Colonic mucosa (tissue), 4 donors: ENCODE measurements around the gene RASL10B. TPM values are rescaled to one million over a fixed set of nuclear protein-coding genes. Genes with fewer than 3 reads are reported as not detected.

Experiments used
- DNase-seq: peaks from one replicate; pipeline ENCODE4 v3.0.0-alpha.2; 2020
- H3K27ac ChIP-seq: fragments of 200-600 bp; one replicate; pipeline ENCODE4 v1.8.0; 2021
- H3K27me3 ChIP-seq: fragments of 200-600 bp; one replicate; pipeline ENCODE4 v1.8.0; 2021
- H3K36me3 ChIP-seq: fragments of 200-600 bp; one replicate; pipeline ENCODE4 v1.8.0; 2021
- H3K4me1 ChIP-seq: fragments of 200-600 bp; one replicate; pipeline ENCODE4 v1.8.0; 2021; ENCODE audit warnings: mild to moderate bottlenecking
- H3K4me3 ChIP-seq: fragments of 200-600 bp; one replicate; pipeline ENCODE4 v1.8.0; 2021
- H3K9ac ChIP-seq, 2 donors: one replicate each; pipeline ENCODE4 v1.7.0; 2013; ENCODE audit warnings: control low read depth in 2 of 2, low read depth in 2 of 2, low read length in 2 of 2
- H3K9me3 ChIP-seq: fragments of 200-600 bp; one replicate; pipeline ENCODE4 v1.8.0; 2021
- intact Hi-C: fragments of 100-400 bp; cut with DNase I; formaldehyde crosslinking; loops from one replicate; pipeline ENCODE4 v1.14.1; 2022
- total RNA-seq, 2 donors: library from RNA; stranded (reverse); fragmentation: NEBNext Ultra II Directional in 1 of 2; extraction: Animal tissue kit (Norgen Biotek cat#: 25700) in 1 of 2; gene quantifications; one replicate each; pipeline ENCODE4 v1.2.1, GENCODE V29; 2021
- TF ChIP-seq, protein P1 (sequence below): fragments of 200-600 bp; IDR thresholded peaks from one replicate; pipeline ENCODE4 v1.8.0; 2022; ENCODE audit warnings: antibody characterized with exemption, mild to moderate bottlenecking
- donor health status: healthy.
- donor health status: DM: no; HTN: no; CAD: no.
- donor health status: DM: no; HTN: no; CAD: no.

RASL10B gene
- total RNA-seq, 2 donors from 2014 or later: 0.07 to 0.21 TPM

DNA sequence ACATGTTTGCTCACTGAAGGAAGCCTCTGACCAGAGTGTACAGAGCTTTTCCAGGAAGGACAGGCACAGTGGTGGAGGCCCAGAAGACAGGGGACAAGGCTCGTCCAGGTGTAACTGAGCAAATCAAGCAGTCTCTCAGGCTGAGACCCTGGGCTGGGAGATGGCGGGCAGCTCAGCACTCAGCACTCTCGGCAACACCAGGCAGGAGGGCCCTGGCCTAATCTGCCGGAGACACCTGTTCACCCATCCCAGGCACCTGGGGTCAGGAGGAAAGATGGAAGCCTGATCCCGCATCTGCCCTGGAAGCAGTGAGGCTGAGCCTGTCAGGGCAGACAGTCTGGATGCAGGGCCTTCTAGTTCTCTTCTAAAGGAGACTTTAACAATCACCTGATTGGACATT is 4.8 kb downstream of the RASL10B start:
- H3K9me3 ChIP-seq: no peaks in the 10 kb centered on the region
- TF ChIP-seq, protein P1, sequence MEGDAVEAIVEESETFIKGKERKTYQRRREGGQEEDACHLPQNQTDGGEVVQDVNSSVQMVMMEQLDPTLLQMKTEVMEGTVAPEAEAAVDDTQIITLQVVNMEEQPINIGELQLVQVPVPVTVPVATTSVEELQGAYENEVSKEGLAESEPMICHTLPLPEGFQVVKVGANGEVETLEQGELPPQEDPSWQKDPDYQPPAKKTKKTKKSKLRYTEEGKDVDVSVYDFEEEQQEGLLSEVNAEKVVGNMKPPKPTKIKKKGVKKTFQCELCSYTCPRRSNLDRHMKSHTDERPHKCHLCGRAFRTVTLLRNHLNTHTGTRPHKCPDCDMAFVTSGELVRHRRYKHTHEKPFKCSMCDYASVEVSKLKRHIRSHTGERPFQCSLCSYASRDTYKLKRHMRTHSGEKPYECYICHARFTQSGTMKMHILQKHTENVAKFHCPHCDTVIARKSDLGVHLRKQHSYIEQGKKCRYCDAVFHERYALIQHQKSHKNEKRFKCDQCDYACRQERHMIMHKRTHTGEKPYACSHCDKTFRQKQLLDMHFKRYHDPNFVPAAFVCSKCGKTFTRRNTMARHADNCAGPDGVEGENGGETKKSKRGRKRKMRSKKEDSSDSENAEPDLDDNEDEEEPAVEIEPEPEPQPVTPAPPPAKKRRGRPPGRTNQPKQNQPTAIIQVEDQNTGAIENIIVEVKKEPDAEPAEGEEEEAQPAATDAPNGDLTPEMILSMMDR: no peak
- H3K27ac ChIP-seq: no peak overlapping the region
- DNase-seq: no peak
- peaks cover 1% of the 10 kb centered on the region for H3K4me1 ChIP-seq
- no peak overlapping the region for H3K9ac ChIP-seq
- no peak overlapping the region for H3K4me3 ChIP-seq
- H3K36me3 ChIP-seq: no peaks in the 10 kb centered on the region
- peaks cover 12% of the 10 kb centered on the region for H3K27me3 ChIP-seq
- intact Hi-C loops: no loop called here

DNA sequence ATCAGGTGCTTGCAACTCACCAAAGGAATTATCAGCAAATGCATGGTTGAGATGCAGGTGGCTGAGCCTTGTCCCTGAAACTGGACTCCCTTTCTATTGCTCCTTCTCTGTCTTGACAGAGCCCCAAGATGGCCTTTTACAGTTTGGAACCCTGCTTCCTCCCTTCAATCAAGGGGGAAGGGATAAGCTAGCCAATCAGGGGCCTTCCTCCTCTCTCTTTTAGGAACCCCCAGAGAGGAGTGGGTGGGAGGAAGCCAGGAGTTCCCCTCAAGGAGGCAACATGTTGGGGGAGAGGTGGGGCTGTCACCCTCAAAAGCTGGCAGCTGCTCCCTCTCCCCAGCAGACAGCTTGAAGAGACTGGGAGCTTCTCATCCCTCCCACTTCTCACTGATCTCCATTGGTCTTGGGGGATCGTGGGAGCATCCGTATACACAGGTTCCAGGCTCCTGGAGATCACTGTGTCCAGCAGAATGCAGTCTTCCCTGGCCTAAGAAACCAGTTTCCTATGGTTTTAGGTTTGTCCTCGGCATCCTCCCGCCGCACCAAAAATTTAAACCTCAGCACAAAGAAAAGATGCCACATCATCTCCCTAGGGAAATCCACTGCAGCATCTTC is 7.2 kb downstream of the RASL10B start:
- Histone ChIP-seq H3K36me3 (no peaks in the 10 kb centered on the region), H3K27ac (no peak overlapping the region), H3K4me1 (peaks cover 3% of the 10 kb centered on the region), H3K9me3 (no peaks in the 10 kb centered on the region), H3K9ac (no peak overlapping the region), H3K4me3 (no peak overlapping the region), H3K27me3 (peaks cover 18% of the 10 kb centered on the region)
- no peak for DNase-seq
- TF ChIP-seq, protein P1: no peak
- intact Hi-C loops: no loop called here

DNA sequence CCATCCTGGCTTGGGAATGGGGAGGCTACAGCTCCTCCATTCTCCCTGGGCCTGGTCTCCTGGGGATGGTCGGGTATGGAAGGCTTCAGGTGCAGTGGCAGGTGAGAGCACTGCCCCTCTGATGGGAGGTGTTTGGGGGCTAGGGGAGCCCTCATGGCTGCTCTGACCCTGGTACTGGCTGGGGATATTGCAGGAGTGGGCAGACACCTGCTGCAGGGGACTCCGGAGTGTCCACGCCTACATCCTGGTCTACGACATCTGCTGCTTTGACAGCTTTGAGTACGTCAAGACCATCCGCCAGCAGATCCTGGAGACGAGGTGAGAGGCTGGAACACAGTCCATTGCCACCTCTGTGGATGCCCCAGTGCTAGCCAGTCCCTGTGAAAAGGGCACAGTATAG is 8.8 kb downstream of the RASL10B start:
- Histone ChIP-seq H3K9ac (no peak overlapping the region), H3K36me3 (no peaks in the 10 kb centered on the region), H3K27ac (no peak overlapping the region), H3K27me3 (peaks cover 18% of the 10 kb centered on the region), H3K9me3 (no peaks in the 10 kb centered on the region), H3K4me3 (no peak overlapping the region), H3K4me1 (peaks cover 3% of the 10 kb centered on the region)
- intact Hi-C loops: no loop called here
- DNase-seq: no peak
- TF ChIP-seq, protein P1: no peak

DNA sequence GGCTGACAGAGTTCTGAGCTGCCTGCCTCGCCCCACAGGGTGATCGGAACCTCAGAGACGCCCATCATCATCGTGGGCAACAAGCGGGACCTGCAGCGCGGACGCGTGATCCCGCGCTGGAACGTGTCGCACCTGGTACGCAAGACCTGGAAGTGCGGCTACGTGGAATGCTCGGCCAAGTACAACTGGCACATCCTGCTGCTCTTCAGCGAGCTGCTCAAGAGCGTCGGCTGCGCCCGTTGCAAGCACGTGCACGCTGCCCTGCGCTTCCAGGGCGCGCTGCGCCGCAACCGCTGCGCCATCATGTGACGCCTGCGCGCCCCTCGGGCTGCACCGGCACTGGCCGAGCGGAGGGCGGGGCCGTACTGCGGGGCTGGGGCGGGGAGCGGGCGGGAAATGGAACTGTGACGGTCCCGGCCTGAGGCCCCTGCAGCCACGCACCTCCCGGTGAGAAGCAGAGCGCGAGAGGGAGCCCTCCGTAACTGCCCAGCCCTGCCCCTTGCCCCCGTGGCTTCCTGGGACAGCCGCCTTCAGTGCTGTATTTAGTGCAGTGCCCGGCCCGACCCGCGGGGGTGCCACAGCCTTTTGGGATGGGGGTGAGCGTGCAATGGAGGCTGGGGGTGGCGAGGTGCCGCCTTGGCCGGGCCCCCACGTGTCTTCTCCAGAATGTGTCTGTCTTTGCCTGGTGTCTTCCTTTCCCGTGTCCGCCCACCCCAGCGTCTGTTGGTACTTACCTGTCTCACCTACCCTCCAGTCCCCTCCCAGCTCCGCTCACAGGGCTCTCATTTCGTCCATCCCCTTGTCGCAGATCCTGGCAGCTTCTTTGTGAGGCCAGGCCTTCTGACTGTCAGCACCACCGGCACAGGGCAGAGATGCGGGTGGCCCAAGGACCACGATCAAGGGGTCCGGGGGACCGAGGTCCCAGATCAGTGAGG is 9.8 kb downstream of the RASL10B start:
- Histone ChIP-seq H3K27ac (no peak overlapping the region), H3K9ac (no peak overlapping the region), H3K27me3 (peaks cover 18% of the 10 kb centered on the region), H3K9me3 (no peaks in the 10 kb centered on the region), H3K36me3 (no peaks in the 10 kb centered on the region), H3K4me1 (peaks cover 3% of the 10 kb centered on the region), H3K4me3 (no peak overlapping the region)
- intact Hi-C loops: no loop called here
- DNase-seq: no peak
- TF ChIP-seq, protein P1: no peak

DNA sequence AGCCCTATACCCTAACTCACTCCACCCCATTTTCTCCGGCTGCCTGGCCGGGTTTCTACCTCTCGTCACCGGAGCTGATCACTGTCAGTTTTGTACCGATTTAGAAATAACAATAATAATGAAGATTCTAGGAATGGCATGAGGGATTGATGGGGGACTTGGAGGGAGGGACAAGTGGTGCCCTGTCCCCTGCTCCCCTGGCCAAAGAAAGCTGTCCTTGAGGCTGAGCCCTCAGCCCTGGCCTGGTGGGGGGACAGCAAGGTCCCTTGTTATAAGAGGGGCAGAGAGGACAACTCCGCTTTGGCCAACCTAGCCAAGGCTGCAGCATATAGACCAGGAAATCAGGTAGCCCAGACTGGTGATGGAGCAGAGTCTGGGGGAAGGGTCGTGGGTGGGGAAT is 11.1 kb downstream of the RASL10B start:
- DNase-seq: no peak
- Histone ChIP-seq H3K4me1 (peaks cover 3% of the 10 kb centered on the region), H3K27ac (no peak overlapping the region), H3K9ac (no peak overlapping the region), H3K36me3 (no peaks in the 10 kb centered on the region), H3K27me3 (peaks cover 18% of the 10 kb centered on the region), H3K4me3 (no peak overlapping the region), H3K9me3 (no peaks in the 10 kb centered on the region)
- TF ChIP-seq, protein P1: no peak
- intact Hi-C loops: no loop called here
